PFSK-1 (cell line): ENCODE results near the gene ACBD4.

ENCODE experiments used
- FOXP2 ChIP-seq: optimal IDR thresholded peaks from 2 replicates; pipeline ENCODE3; 2011; ENCODE audit warnings: borderline replicate concordance, control low read depth, inconsistent platforms; ENCODE audit not compliant: insufficient read depth; ENCODE audit errors: extremely low read length, extremely low read depth
- POLR2AphosphoS5 ChIP-seq: IDR thresholded peaks from 2 replicates; pipeline ENCODE4 v1.6.1; 2012; ENCODE audit warnings: low read depth, mild to moderate bottlenecking, control low read depth, low read length, moderate library complexity
- SIN3A ChIP-seq: IDR thresholded peaks from 2 replicates; pipeline ENCODE4 v1.6.1; 2012; ENCODE audit warnings: mild to moderate bottlenecking, low read length, moderate library complexity, borderline replicate concordance; ENCODE audit not compliant: insufficient read depth
- TAF1 ChIP-seq: IDR thresholded peaks from 2 replicates; pipeline ENCODE4 v1.6.1; 2012; ENCODE audit warnings: low read length, control low read depth, borderline replicate concordance; ENCODE audit not compliant: insufficient read depth
- TF ChIP-seq, protein P1 (sequence below), 2 experiments: IDR thresholded peaks; 2 replicates each; pipeline versions ENCODE4 v1.6.1 to v1.8.0; 2011 to 2012; ENCODE audit warnings: low read depth in 2 of 2, low read length in 2 of 2, control low read depth in 1 of 2, inconsistent platforms in 1 of 2, mild to moderate bottlenecking in 1 of 2, moderate library complexity in 1 of 2; ENCODE audit not compliant: insufficient read depth in 1 of 2

ACBD4 gene

DNA sequence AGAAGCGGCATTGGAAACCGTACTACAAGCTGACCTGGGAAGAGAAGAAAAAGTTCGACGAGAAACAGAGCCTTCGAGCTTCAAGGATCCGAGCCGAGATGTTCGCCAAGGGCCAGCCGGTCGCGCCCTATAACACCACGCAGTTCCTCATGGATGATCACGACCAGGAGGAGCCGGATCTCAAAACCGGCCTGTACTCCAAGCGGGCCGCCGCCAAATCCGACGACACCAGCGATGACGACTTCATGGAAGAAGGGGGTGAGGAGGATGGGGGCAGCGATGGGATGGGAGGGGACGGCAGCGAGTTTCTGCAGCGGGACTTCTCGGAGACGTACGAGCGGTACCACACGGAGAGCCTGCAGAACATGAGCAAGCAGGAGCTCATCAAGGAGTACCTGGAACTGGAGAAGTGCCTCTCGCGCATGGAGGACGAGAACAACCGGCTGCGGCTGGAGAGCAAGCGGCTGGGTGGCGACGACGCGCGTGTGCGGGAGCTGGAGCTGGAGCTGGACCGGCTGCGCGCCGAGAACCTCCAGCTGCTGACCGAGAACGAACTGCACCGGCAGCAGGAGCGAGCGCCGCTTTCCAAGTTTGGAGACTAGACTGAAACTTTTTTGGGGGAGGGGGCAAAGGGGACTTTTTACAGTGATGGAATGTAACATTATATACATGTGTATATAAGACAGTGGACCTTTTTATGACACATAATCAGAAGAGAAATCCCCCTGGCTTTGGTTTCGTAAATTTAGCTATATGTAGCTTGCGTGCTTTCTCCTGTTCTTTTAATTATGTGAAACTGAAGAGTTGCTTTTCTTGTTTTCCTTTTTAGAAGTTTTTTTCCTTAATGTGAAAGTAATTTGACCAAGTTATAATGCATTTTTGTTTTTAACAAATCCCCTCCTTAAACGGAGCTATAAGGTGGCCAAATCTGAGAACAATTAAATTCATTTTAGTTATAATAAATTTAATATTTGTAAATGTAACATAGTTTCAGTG, 14.5 kb downstream of the ACBD4 start:
- TF ChIP-seq TAF1 (no peak), POLR2AphosphoS5 (peak; percentile 38), FOXP2 (no peak), SIN3A (0 out of 2 replicates have a peak, but pooled peaks have one; percentile 55)
- TF ChIP-seq, protein P1, sequence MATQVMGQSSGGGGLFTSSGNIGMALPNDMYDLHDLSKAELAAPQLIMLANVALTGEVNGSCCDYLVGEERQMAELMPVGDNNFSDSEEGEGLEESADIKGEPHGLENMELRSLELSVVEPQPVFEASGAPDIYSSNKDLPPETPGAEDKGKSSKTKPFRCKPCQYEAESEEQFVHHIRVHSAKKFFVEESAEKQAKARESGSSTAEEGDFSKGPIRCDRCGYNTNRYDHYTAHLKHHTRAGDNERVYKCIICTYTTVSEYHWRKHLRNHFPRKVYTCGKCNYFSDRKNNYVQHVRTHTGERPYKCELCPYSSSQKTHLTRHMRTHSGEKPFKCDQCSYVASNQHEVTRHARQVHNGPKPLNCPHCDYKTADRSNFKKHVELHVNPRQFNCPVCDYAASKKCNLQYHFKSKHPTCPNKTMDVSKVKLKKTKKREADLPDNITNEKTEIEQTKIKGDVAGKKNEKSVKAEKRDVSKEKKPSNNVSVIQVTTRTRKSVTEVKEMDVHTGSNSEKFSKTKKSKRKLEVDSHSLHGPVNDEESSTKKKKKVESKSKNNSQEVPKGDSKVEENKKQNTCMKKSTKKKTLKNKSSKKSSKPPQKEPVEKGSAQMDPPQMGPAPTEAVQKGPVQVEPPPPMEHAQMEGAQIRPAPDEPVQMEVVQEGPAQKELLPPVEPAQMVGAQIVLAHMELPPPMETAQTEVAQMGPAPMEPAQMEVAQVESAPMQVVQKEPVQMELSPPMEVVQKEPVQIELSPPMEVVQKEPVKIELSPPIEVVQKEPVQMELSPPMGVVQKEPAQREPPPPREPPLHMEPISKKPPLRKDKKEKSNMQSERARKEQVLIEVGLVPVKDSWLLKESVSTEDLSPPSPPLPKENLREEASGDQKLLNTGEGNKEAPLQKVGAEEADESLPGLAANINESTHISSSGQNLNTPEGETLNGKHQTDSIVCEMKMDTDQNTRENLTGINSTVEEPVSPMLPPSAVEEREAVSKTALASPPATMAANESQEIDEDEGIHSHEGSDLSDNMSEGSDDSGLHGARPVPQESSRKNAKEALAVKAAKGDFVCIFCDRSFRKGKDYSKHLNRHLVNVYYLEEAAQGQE (IDR thresholded peaks at IDR 0.05; ENCODE audit: insufficient read depth in 1 of 2, low read depth in 2 of 2, low read length in 2 of 2): no peak

DNA sequence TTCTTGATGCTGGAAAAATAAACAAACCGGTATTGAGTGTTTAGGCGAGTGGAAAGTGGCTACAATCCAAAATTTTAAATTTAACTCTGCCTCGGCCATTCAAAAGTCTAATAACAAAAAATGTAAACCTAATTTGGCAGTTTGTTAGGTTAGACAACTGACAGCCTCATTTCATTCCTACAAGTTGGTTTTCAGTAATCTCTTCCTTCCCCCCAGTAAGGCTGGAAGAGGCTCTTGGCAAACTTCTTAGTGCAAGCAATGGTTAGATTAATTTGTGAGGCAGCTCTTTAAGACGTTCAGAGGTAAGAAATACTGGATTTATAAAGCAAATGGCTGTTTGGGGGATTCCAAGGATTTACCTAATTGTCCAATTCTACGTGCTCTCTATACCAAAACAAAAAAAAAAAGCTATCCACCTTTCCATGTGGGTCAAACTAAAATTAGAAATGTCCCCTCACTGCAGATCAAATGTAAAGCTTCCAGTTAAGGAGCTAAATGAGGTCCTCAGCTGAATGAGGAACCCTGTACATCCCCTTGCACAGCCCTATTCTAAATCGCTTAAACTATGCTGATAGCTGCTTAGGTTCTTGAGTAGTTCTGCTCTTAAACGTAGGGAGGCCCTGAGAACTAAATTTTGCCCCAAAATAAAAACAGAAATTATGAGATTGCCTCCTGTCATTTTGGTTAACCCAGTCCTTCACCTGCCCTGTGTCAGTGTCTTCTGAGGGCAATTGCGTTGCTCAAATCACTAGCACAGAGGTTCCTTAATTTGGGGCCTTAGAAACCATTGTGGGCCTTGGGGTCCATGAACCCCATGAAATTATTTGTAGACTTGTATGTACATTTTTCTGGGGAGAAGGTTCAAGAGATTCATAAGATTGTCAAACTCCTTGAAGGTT, 15.7 kb downstream of the ACBD4 start:
- TF ChIP-seq TAF1: no peak
- TF ChIP-seq FOXP2: no peak

DNA sequence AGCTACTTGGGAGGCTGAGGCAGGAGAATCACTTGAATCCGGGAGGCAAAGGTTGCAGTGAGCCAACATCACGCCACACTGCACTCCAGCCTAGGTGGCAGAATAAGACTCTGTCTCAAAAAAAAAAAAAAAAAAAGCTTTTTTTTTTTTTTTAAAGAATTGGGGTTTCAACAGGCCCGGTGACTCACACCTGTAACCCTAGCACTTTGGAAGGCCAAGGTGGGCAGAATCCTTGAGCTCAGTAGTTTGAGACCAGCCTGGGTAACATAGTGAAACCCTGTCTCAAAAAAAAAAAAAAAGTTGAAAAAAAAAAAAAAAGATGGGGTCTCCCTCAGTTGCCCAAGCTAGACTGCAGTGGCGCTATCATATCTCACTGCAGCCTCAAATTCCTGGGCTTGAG, 19.5 kb downstream of the ACBD4 start:
- TF ChIP-seq FOXP2: no peak
- no peak for TF ChIP-seq SIN3A
- no peak for TF ChIP-seq TAF1

DNA sequence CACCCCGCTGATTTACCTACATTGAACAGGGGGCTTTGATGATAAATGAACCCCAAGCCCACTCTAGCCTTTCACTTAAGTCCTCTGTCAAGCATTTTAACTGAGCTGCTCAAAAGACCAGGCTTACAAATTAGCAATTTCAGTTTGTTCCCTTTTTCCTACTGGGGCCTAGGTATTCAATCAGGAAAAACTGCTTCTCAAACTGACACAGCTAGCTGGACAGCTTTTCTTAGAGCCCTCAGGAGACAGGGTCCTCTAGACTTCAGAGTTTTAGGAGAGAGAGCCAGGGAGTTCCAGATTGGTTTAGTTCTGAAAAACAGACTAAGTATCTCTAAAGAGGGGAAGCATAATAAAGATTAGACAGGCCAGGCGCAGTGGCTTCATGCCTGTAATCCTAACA, 20.0 kb downstream of the ACBD4 start:
- TF ChIP-seq, protein P1 (IDR thresholded peaks at IDR 0.05; ENCODE audit: insufficient read depth in 1 of 2, low read depth in 2 of 2, low read length in 2 of 2): no peak
- TF ChIP-seq SIN3A (no peak), TAF1 (no peak), POLR2AphosphoS5 (no peak), FOXP2 (no peak)

DNA sequence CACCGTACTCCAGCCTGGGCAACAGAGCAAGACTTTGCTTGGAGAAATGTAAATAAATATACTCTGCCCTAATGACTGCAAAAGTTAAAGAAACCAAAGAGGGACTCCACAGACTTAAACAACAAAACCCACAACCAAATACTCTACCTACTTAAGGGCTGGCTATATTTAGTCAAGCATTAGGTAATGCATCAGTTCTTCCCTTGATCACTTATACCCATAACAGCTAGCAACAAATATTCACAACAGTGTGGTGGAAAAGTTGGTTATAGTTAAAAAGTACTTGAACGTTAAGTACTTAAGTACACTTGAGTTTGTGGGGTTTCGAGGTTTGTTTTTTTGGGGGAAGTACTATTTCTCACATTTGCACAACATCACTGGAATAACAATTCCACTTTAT, 20.8 kb downstream of the ACBD4 start:
- no peak for TF ChIP-seq POLR2AphosphoS5
- no peak for TF ChIP-seq TAF1
- TF ChIP-seq, protein P1 (IDR thresholded peaks at IDR 0.05; ENCODE audit: insufficient read depth in 1 of 2, low read depth in 2 of 2, low read length in 2 of 2): no peak
- TF ChIP-seq FOXP2: no peak
- TF ChIP-seq SIN3A: no peak
